K562 (cell line): ENCODE data around the gene ADGRE2. TPM values are rescaled to one million over a fixed set of nuclear protein-coding genes. Genes with fewer than 3 reads are reported as not detected.
"Not testable (repeated sequence)": the region's sequence is repeated elsewhere in the genome, so short reads cannot be mapped to it uniquely, and the experiment has no call there.

Source experiments
- BRD9 ChIP-seq: fragments of 450-650 bp; IDR thresholded peaks from 2 replicates; pipeline ENCODE4 v1.6.1; 2018; ENCODE audit warnings: low read depth; ENCODE audit not compliant: partially characterized antibody
- CBX1 ChIP-seq: sonication (generic); IDR thresholded peaks from 2 replicates; pipeline ENCODE4 v1.6.1; 2016; ENCODE audit warnings: antibody characterized with exemption, low read depth, mild to moderate bottlenecking
- EP400 ChIP-seq: fragments of 450-650 bp; IDR thresholded peaks from 2 replicates; pipeline ENCODE4 v1.6.1; 2017; ENCODE audit warnings: antibody characterized with exemption, mild to moderate bottlenecking, moderate library complexity
- ESRRA ChIP-seq: fragments of 450-650 bp; IDR thresholded peaks from 2 replicates; pipeline ENCODE4 v1.6.1; 2014; ENCODE audit warnings: low read depth, mild to moderate bottlenecking, moderate library complexity, borderline replicate concordance
- GATA2 ChIP-seq: sonication (generic); formaldehyde crosslinking; IDR thresholded peaks from 2 replicates; pipeline ENCODE4 v1.4.0; 2020; ENCODE audit warnings: mild to moderate bottlenecking, missing genetic modification reagents
- GATAD2A ChIP-seq: fragments of 450-650 bp; IDR thresholded peaks from 2 replicates; pipeline ENCODE4 v1.6.1; 2017
- HDGF ChIP-seq: fragments of 450-650 bp; IDR thresholded peaks from 2 replicates; pipeline ENCODE4 v1.6.1; 2016
- KDM1A ChIP-seq, 2 experiments: fragments of 450-650 bp; IDR thresholded peaks; 2 replicates each; pipeline ENCODE4 v1.6.1; 2016; ENCODE audit warnings: mild to moderate bottlenecking in 2 of 2
- SMAD4 ChIP-seq: fragments of 250-450 bp; sonication (Bioruptor Pico); conservative IDR thresholded peaks from 2 replicates; pipeline ENCODE4 v1.8.0; 2021; ENCODE audit warnings: inconsistent platforms, mild to moderate bottlenecking, moderate library complexity
- SMARCC2 ChIP-seq: fragments of 450-650 bp; IDR thresholded peaks from 2 replicates; pipeline ENCODE4 v1.6.1; 2017; ENCODE audit warnings: antibody characterized with exemption, moderate library complexity, mild to moderate bottlenecking, low read depth
- SMARCE1 ChIP-seq: fragments of 450-650 bp; IDR thresholded peaks from 2 replicates; pipeline ENCODE4 v1.7.1; 2016; ENCODE audit warnings: mild to moderate bottlenecking
- TEAD4 ChIP-seq, 2 experiments: sonication (generic) in 1 of 2; formaldehyde crosslinking in 1 of 2; IDR thresholded peaks; 2 replicates each; pipeline versions ENCODE4 v1.6.1 to v1.8.0; 2012 to 2022; ENCODE audit warnings: borderline replicate concordance in 1 of 2, inconsistent platforms in 1 of 2, low read length in 1 of 2, mild to moderate bottlenecking in 1 of 2, missing genetic modification reagents in 1 of 2
- ZBTB7A ChIP-seq: IDR thresholded peaks from 2 replicates; pipeline ENCODE4 v1.6.1; 2011; ENCODE audit warnings: low read depth, mild to moderate bottlenecking, low read length, moderate library complexity, borderline replicate concordance; ENCODE audit not compliant: control insufficient read depth
- ZNF3 ChIP-seq: fragments of 250-450 bp; sonication (Bioruptor Pico); IDR thresholded peaks from 2 replicates; pipeline ENCODE4 v1.5.0; 2021; ENCODE audit warnings: mild to moderate bottlenecking, moderate library complexity
- polyA plus RNA-seq, 8 experiments: library from polyadenylated mRNA; depleted of rRNA in 4 of 8; stranded (reverse) in 5 of 8; unstranded in 3 of 8; fragments of >200 nt; fragmentation: Nextera tagmentation in 2 of 8; fragmentation: Illumina TruSeq in 1 of 8; extraction: Ambion mirVana in 2 of 8; extraction: Trizol in 1 of 8; gene quantifications; 2 replicates each; pipeline versions ENCODE4 v1.2.1 to v1.2.3, GENCODE V29; 2011 to 2014; ENCODE audit warnings: inconsistent platforms in 1 of 8, missing spikeins in 1 of 8
- total RNA-seq, 7 experiments: library from RNA; depleted of rRNA in 6 of 7; stranded (reverse); fragments of >200 nt in 6 of 7; fragmentation: Illumina TruSeq in 2 of 7; extraction: Trizol in 2 of 7; gene quantifications; 2 replicates each; pipeline versions ENCODE4 v1.2.1 to v1.2.3, GENCODE V29; 2011 to 2021; ENCODE audit warnings: low replicate concordance in 1 of 7
- TF ChIP-seq, protein P1 (sequence below), 2 experiments: fragments of 450-650 bp; IDR thresholded peaks; 2 replicates each; pipeline ENCODE4 v1.6.1; 2016
- TF ChIP-seq, protein P2 (sequence below): IDR thresholded peaks from 2 replicates; pipeline ENCODE4 v1.6.1; 2016; ENCODE audit warnings: missing genetic modification characterization, missing compliant biosample characterization
- TF ChIP-seq, protein P3 (sequence below), 2 experiments: fragments of 450-650 bp; formaldehyde crosslinking in 1 of 2; IDR thresholded peaks; 2 replicates each; pipeline versions ENCODE4 v1.4.0 to v1.6.1; 2014 to 2020; ENCODE audit warnings: mild to moderate bottlenecking in 2 of 2, borderline replicate concordance in 1 of 2, low read depth in 1 of 2

ADGRE2 gene
- total and polyA plus RNA-seq, 9 of the 15 experiments (the other 6 are each of a cell fraction or from before 2014, with no cell fraction given), result 4.3 to 17.3 (median 9.8) TPM

DNA sequence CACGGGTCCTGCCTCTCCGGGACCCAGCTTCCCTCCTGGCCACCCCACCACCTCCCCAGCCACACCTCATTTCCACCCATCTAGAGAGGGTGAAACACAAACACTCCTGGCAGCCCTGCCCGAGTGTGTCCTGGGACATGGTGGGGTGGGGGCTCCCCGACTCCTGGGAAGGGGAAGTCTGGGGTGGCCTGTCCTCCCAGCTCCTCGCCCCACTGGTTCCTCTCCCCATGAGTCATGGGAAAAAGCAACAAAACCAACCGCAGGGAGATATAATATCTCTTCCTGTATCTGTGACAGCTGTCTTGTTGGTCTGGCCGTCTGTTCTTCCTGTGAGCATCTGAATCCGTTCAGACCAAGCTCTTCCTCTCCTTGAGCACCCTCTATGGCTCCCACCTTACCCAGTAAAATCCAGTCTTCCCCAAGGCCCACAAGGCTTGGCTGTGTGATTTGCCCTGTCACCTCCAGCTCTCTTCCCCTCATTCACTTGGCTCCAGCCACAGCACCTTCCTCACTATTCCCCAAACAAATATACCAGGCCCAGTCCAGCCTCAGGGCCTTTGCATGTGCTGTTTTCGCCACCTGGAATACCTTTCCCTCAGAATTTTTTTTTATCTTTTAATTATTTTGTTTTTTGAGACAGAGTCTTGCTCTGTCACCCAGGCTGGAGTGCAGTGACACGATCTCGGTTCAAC is 6.9 kb upstream of the ADGRE2 start (continued):
- TF ChIP-seq SMARCC2 (peak; percentile 79; the same call in 1 of the 2 replicates), SMARCE1 (peak; percentile 97), CBX1 (peak; percentile 97), GATAD2A (peak; percentile 54; the same call in 1 of the 2 replicates), HDGF (peak; percentile 98), ESRRA (peak; percentile 81; the same call in 1 of the 2 replicates), EP400 (peak; percentile 53), GATA2 (CRISPR knock-in tag) (peak; percentile 89), ZBTB7A (peak; percentile 46; the same call in 1 of the 2 replicates), BRD9 (peak; percentile 75), SMAD4 (CRISPR knock-in tag) (peak; percentile 89), ZNF3 (CRISPR knock-in tag) (peak; percentile 64; the same call in 1 of the 2 replicates), TEAD4 (IDR thresholded peaks at IDR 0.05; ENCODE audit: low read length) (peak; percentile 76), KDM1A (IDR thresholded peaks at IDR 0.05) (peak; percentile 97 to 99)
- TF ChIP-seq, protein P1, sequence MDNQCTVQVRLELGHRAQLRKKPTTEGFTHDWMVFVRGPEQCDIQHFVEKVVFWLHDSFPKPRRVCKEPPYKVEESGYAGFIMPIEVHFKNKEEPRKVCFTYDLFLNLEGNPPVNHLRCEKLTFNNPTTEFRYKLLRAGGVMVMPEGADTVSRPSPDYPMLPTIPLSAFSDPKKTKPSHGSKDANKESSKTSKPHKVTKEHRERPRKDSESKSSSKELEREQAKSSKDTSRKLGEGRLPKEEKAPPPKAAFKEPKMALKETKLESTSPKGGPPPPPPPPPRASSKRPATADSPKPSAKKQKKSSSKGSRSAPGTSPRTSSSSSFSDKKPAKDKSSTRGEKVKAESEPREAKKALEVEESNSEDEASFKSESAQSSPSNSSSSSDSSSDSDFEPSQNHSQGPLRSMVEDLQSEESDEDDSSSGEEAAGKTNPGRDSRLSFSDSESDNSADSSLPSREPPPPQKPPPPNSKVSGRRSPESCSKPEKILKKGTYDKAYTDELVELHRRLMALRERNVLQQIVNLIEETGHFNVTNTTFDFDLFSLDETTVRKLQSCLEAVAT (IDR thresholded peaks at IDR 0.05), result peak in 1 of 2 experiments; percentile 77; a peak in 2 of 4 replicates
- TF ChIP-seq, protein P2, sequence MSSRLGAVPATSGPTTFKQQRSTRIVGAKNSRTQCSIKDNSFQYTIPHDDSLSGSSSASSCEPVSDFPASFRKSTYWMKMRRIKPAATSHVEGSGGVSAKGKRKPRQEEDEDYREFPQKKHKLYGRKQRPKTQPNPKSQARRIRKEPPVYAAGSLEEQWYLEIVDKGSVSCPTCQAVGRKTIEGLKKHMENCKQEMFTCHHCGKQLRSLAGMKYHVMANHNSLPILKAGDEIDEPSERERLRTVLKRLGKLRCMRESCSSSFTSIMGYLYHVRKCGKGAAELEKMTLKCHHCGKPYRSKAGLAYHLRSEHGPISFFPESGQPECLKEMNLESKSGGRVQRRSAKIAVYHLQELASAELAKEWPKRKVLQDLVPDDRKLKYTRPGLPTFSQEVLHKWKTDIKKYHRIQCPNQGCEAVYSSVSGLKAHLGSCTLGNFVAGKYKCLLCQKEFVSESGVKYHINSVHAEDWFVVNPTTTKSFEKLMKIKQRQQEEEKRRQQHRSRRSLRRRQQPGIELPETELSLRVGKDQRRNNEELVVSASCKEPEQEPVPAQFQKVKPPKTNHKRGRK (tag), result peak; percentile 60
- TF ChIP-seq TEAD4 (CRISPR knock-in tag; IDR thresholded peaks at IDR 0.05; ENCODE audit: borderline replicate concordance), result not testable (repeated sequence)
- TF ChIP-seq, protein P3, sequence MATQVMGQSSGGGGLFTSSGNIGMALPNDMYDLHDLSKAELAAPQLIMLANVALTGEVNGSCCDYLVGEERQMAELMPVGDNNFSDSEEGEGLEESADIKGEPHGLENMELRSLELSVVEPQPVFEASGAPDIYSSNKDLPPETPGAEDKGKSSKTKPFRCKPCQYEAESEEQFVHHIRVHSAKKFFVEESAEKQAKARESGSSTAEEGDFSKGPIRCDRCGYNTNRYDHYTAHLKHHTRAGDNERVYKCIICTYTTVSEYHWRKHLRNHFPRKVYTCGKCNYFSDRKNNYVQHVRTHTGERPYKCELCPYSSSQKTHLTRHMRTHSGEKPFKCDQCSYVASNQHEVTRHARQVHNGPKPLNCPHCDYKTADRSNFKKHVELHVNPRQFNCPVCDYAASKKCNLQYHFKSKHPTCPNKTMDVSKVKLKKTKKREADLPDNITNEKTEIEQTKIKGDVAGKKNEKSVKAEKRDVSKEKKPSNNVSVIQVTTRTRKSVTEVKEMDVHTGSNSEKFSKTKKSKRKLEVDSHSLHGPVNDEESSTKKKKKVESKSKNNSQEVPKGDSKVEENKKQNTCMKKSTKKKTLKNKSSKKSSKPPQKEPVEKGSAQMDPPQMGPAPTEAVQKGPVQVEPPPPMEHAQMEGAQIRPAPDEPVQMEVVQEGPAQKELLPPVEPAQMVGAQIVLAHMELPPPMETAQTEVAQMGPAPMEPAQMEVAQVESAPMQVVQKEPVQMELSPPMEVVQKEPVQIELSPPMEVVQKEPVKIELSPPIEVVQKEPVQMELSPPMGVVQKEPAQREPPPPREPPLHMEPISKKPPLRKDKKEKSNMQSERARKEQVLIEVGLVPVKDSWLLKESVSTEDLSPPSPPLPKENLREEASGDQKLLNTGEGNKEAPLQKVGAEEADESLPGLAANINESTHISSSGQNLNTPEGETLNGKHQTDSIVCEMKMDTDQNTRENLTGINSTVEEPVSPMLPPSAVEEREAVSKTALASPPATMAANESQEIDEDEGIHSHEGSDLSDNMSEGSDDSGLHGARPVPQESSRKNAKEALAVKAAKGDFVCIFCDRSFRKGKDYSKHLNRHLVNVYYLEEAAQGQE (IDR thresholded peaks at IDR 0.05; ENCODE audit: borderline replicate concordance), result peak; percentile 17; the same call in 1 of the 2 replicates
- TF ChIP-seq, protein P3 (CRISPR knock-in tag; IDR thresholded peaks at IDR 0.05; ENCODE audit: low read depth), result not testable (repeated sequence)
